Body of pancreas (tissue), 4 donors: Measurements from ENCODE around the gene PRR23A. TPM values are rescaled to one million over a fixed set of nuclear protein-coding genes. Genes with fewer than 3 reads are reported as not detected.

ENCODE experiments used
- ATAC-seq: fragments of 150-250 bp; one replicate; pipeline ENCODE4 v1.9.1; 2016
- DNase-seq, 4 donors: peaks; one replicate each; pipeline ENCODE4 v3.0.0-alpha.2; 2019
- H3K27ac ChIP-seq, 4 donors: fragments of 200-600 bp; sonication (generic); 1 replicate in 3 of 4; 2 replicates in 1 of 4; pipeline versions ENCODE4 v1.5.1 to v1.6.1; 2016 to 2019; ENCODE audit warnings: mild to moderate bottlenecking in 1 of 4, mixed read lengths in 1 of 4, moderate library complexity in 1 of 4
- H3K27me3 ChIP-seq, 2 donors: fragments of 200-600 bp; sonication (generic); one replicate each; pipeline ENCODE4 v1.6.0; 2016; ENCODE audit warnings: mild to moderate bottlenecking in 1 of 2
- H3K36me3 ChIP-seq, 2 donors: fragments of 200-600 bp; sonication (generic); replicated peaks in 1 of 2; 2 replicates each; pipeline ENCODE4 v1.5.1; 2016; ENCODE audit warnings: low read depth in 2 of 2; ENCODE audit not compliant: insufficient read depth in 1 of 2
- H3K4me1 ChIP-seq: fragments of 200-600 bp; sonication (generic); one replicate; pipeline ENCODE4 v1.6.0; 2016
- H3K4me3 ChIP-seq, 2 donors: fragments of 200-600 bp; sonication (generic); 1 replicate in 1 of 2; 2 replicates in 1 of 2; pipeline ENCODE4 v1.5.1; 2016 to 2019
- H3K9me3 ChIP-seq, 3 donors: fragments of 200-600 bp; sonication (generic); 1 replicate in 2 of 3; 2 replicates in 1 of 3; pipeline ENCODE4 v1.5.1; 2016
- POLR2A ChIP-seq, 3 donors: fragments of 450-650 bp; IDR thresholded peaks; one replicate each; pipeline ENCODE4 v1.6.1; 2016; ENCODE audit warnings: antibody characterized with exemption in 3 of 3, mild to moderate bottlenecking in 2 of 3
- WGBS, 2 donors: methylation state at CpG; one replicate each; pipeline ENCODE4 v1.1.5; 2017; 5-methylcytosine and 5-hydroxymethylcytosine counted together
- intact Hi-C: fragments of 100-400 bp; cut with DNase I; formaldehyde crosslinking; loops from one replicate; pipeline ENCODE4 v1.15.1; 2023
- total RNA-seq, 2 donors: library from RNA; depleted of rRNA; stranded (reverse); fragments of >200 nt; gene quantifications; one replicate each; pipeline ENCODE4 v1.1.0, GENCODE V29; 2016
- TF ChIP-seq, protein P1 (sequence below), 7 experiments: fragments of 450-650 bp in 4 of 7; fragments of 200-600 bp in 3 of 7; sonication (generic) in 3 of 7; IDR thresholded peaks; one replicate each; pipeline ENCODE4 v1.5.1; 2016 to 2019; ENCODE audit warnings: antibody characterized with exemption in 7 of 7

Gene PRR23A
- total RNA-seq, 2 donors from 2014 or later, result not detected

DNA sequence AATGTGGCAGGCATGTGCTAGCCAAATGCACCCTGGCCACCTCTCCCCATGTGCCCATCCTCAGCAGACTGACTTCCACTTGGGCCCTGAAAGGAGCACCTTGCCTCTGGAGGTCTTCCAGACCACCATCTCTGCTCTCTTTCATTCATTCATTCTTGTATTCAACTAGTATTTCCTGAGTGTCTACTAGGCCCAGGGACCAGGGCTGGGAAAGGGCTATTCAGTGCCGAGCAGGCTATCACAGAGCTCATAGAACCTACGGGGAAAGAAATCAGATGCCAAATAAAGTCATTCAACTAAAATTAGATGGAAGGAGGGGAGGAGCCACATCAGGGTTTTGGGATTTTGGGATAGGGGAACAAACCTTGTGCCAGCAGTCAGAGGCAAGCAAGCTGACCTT, 18.9 kb downstream of the PRR23A start:
- no peaks in the 10 kb centered on the region for H3K4me1 ChIP-seq
- no peaks in the 10 kb centered on the region for H3K36me3 ChIP-seq
- H3K4me3 ChIP-seq, result no peak overlapping the region
- H3K27me3 ChIP-seq, result no peaks in the 10 kb centered on the region
- intact Hi-C loops, result no loop called here
- DNase-seq, result no peak
- no peak for TF ChIP-seq POLR2A (IDR thresholded peaks at IDR 0.05)
- TF ChIP-seq, protein P1, sequence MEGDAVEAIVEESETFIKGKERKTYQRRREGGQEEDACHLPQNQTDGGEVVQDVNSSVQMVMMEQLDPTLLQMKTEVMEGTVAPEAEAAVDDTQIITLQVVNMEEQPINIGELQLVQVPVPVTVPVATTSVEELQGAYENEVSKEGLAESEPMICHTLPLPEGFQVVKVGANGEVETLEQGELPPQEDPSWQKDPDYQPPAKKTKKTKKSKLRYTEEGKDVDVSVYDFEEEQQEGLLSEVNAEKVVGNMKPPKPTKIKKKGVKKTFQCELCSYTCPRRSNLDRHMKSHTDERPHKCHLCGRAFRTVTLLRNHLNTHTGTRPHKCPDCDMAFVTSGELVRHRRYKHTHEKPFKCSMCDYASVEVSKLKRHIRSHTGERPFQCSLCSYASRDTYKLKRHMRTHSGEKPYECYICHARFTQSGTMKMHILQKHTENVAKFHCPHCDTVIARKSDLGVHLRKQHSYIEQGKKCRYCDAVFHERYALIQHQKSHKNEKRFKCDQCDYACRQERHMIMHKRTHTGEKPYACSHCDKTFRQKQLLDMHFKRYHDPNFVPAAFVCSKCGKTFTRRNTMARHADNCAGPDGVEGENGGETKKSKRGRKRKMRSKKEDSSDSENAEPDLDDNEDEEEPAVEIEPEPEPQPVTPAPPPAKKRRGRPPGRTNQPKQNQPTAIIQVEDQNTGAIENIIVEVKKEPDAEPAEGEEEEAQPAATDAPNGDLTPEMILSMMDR (IDR thresholded peaks at IDR 0.05), result no peak
- H3K9me3 ChIP-seq, result no peaks in the 10 kb centered on the region
- ATAC-seq, result no peak
- 89 to 95% methylated on average over 2 of the region's 2 CpGs for WGBS, 2 donors
- no peak overlapping the region for H3K27ac ChIP-seq

DNA sequence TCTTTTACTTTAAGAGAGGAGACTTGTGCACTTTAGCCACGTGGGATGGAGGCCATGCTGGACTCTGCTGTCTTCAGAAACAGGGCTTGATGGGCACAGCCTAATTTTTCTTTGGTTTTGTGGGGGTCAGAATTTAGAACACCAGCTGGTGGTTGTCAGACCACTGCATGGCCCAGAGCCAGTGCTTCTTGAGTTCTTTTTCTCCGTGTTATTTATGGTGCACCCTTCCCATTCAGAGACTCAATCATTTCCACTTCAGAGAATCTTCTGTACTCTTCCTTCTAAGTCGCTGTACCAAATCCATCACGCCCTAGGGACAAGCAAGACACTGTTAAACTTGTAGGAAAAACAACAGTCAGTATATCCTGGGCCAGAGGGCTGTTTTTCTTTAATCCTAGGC, 20.1 kb downstream of the PRR23A start:
- H3K27ac ChIP-seq, result no peak overlapping the region
- TF ChIP-seq, protein P1 (IDR thresholded peaks at IDR 0.05), result no peak
- no peak for TF ChIP-seq POLR2A (IDR thresholded peaks at IDR 0.05)
- ATAC-seq, result no peak
- WGBS, 2 donors, result 78 to 81% methylated on average over 4 of the region's 4 CpGs
- no peaks in the 10 kb centered on the region for H3K27me3 ChIP-seq
- no peaks in the 10 kb centered on the region for H3K36me3 ChIP-seq
- intact Hi-C loops, result no loop called here
- no peaks in the 10 kb centered on the region for H3K9me3 ChIP-seq
- no peak overlapping the region for H3K4me3 ChIP-seq
- DNase-seq, result no peak
- no peaks in the 10 kb centered on the region for H3K4me1 ChIP-seq

DNA sequence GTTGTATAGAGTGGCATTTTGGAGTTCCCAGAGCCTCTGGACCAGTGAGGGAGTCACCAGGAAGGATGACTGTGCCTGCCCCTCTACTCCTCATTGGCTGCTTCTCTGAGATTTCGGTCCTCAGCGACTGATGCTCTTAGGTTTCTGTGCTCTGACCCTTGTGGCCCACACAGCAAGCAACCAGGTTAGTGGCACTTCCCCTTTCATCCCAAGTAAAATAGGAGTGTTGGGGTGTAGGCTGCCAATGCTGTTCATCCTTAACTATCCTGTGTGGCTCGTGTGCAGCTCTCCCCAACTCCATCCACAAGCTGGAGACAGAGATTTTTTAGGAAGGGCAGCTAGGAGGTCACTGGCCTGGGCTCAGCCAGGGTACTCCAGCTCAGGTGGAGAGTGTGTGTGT, 21.3 kb downstream of the PRR23A start:
- H3K36me3 ChIP-seq, result no peaks in the 10 kb centered on the region
- TF ChIP-seq, protein P1 (IDR thresholded peaks at IDR 0.05), result no peak
- TF ChIP-seq POLR2A (IDR thresholded peaks at IDR 0.05), result no peak
- 42 to 67% methylated on average over 2 to 3 of the region's 3 CpGs for WGBS, 2 donors
- H3K9me3 ChIP-seq, result no peaks in the 10 kb centered on the region
- no peak overlapping the region for H3K27ac ChIP-seq
- H3K4me3 ChIP-seq, result no peak overlapping the region
- intact Hi-C loops, result no loop called here
- no peaks in the 10 kb centered on the region for H3K27me3 ChIP-seq
- ATAC-seq (no peak), DNase-seq (no peak)
- no peaks in the 10 kb centered on the region for H3K4me1 ChIP-seq

DNA sequence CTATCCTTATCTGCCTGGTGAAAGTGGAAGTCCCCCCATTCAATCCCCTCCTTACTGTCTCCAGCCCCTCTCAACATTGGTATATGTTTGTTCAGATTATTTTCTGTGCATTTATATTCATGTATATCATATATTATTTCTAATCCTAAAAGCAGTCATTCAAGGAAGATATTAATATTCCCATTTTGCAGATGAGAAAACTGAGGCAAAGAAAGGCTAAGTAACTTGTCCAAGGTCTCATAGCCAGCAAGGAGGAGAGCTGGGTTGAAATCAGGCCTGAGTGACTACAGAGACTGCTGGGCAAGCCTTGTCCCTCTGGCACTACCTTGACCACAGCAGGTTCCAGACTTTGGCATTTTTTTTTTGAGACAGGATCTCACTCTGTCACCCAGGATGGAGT, 30.0 kb downstream of the PRR23A start:
- H3K27me3 ChIP-seq, result no peaks in the 10 kb centered on the region
- H3K9me3 ChIP-seq, result no peaks in the 10 kb centered on the region
- TF ChIP-seq, protein P1 (IDR thresholded peaks at IDR 0.05), result no peak
- no peak for TF ChIP-seq POLR2A (IDR thresholded peaks at IDR 0.05)
- no peak for DNase-seq
- ATAC-seq, result no peak
- intact Hi-C loops, result no loop called here
- H3K4me1 ChIP-seq, result no peaks in the 10 kb centered on the region
- no peak overlapping the region for H3K4me3 ChIP-seq
- no peak overlapping the region for H3K27ac ChIP-seq
- H3K36me3 ChIP-seq, result no peaks in the 10 kb centered on the region

DNA sequence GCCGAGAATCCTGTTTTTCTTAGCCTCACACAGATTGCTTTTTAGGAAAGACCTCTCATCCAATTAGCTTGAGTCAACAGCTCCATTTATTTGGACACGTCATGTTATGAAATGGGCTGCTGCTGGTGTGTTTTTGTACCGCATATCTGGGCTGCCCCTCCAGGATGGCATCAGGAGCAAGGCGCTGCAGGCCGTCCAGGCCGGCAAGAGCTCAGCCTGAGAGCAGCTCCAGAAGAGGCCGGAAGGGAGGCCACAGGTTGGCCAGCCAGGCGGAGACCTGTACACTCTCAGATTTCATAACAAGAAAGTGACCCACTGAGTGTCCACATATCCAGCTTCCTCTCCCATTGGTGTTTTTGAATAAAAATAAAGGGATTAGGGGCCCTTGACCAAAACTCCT, 30.7 kb downstream of the PRR23A start:
- H3K36me3 ChIP-seq, result no peaks in the 10 kb centered on the region
- ATAC-seq (no peak), DNase-seq (no peak)
- H3K9me3 ChIP-seq, result no peaks in the 10 kb centered on the region
- no peak overlapping the region for H3K4me3 ChIP-seq
- intact Hi-C loops, result no loop called here
- no peaks in the 10 kb centered on the region for H3K4me1 ChIP-seq
- WGBS, 2 donors, result 88 to 95% methylated on average over 6 to 8 of the region's 8 CpGs
- H3K27ac ChIP-seq, result no peak overlapping the region
- no peaks in the 10 kb centered on the region for H3K27me3 ChIP-seq
- TF ChIP-seq POLR2A (IDR thresholded peaks at IDR 0.05), result no peak
- TF ChIP-seq, protein P1 (IDR thresholded peaks at IDR 0.05), result no peak
